Activated naive CD4-positive, alpha-beta T cell treated with anti-CD3 and anti-CD28 coated beads, Interleukin-2, amount 50 U/mL, for 72 hours (primary cell): ENCODE results near the gene SNX25. TPM values are rescaled to one million over a fixed set of nuclear protein-coding genes. Genes with fewer than 3 reads are reported as not detected.

ENCODE experiments used
- ATAC-seq, 2 donors: fragments of 150-1000 bp; cut with Tn5 transposase; 2 replicates each; pipeline ENCODE4 v1.10.0; 2021; ENCODE audit warnings: mild to moderate bottlenecking in 2 of 2, moderate library complexity in 2 of 2
- DNase-seq, 2 donors: peaks; one replicate each; pipeline ENCODE4 v3.0.0; 2021 to 2022; ENCODE audit warnings: low spot score in 2 of 2
- H3K27ac Mint-ChIP-seq, 2 donors: one replicate each; pipeline ENCODE4 v1.8.0; 2022; ENCODE audit warnings: mild to moderate bottlenecking in 2 of 2, mixed read lengths in 2 of 2
- H3K36me3 Mint-ChIP-seq, 2 donors: one replicate each; pipeline ENCODE4 v1.8.0; 2022; ENCODE audit warnings: mixed read lengths in 2 of 2
- H3K9me3 Mint-ChIP-seq, 2 donors: one replicate each; pipeline ENCODE4 v1.8.0; 2022; ENCODE audit warnings: mixed read lengths in 2 of 2
- total RNA-seq, 2 donors: library from RNA; stranded (reverse); gene quantifications; one replicate each; pipeline ENCODE4 v1.2.3, GENCODE V29; 2022

SNX25 gene
- total RNA-seq, 2 donors from 2014 or later = 9.8 to 19.9 TPM

DNA sequence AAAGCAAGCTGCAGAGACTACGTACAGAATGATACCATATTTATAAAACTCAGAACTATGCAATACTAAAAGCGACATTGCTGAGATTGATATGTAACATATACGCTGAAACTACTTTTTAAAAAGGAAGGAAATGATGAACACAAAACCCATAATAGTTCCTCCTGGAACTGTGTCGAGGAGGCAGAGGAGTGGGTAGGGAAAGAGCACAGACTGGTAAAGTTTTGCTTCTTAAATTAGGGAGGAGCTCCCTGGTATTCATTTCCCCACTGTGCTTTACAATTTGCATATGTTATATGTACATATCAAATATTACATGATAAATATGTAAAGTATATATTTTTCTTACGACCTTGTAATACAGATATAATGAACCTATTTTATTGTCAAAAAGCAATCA lies 202.5 kb downstream of the SNX25 start:
- Mint-ChIP-seq H3K36me3 (peaks cover 0 to 6% of the 10 kb centered on the region in 2 donors), H3K9me3 (no peaks in the 10 kb centered on the region), H3K27ac (no peak overlapping the region)
- ATAC-seq (no peak), DNase-seq (no peak)

DNA sequence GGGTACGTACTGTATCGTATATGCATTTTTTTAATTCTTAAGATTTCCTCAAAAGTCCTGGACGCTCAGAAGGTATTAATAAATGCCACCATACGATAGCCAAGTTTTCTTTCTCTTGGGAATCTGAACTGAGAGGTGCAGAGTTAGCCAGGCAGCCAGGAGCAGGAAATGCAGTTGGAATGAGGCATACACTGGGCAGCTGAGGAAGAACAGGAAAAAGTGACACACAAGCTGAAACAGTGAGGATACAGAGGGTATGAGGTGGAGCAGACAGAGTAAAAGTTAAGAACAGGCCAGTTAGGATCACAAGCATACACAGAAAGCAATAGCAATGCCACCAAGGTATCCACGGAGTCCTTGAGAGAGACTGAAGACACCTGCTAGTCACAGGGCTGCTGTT lies 203.0 kb downstream of the SNX25 start:
- Mint-ChIP-seq H3K9me3 (no peaks in the 10 kb centered on the region), H3K27ac (no peak overlapping the region), H3K36me3 (peaks cover 0 to 10% of the 10 kb centered on the region in 2 donors)
- DNase-seq = no peak
- no peak for ATAC-seq

Other genes with a start within 250 kb of the SNX25 start
- gene HELT, start 191.1 kb upstream of the SNX25 start, total RNA-seq = not detected
- gene SLC25A4, start 66.3 kb upstream of the SNX25 start, total RNA-seq = 1 to 10 TPM; 3.1 to 8.1 TPM
- 10 to 100 TPM; 27.6 to 42.2 TPM for gene CFAP97, start 5.6 kb upstream of the SNX25 start, total RNA-seq
- gene LRP2BP, start 186.3 kb downstream of the SNX25 start, total RNA-seq = 1 to 10 TPM in 1 of 2 donors, under 1 TPM in 1; 0.68 to 1.7 TPM
- gene ANKRD37, start 187.2 kb downstream of the SNX25 start, total RNA-seq = 10 to 100 TPM in 1 of 2 donors, 1 to 10 TPM in 1; 9.1 to 44.5 TPM
- gene UFSP2, start 216.4 kb downstream of the SNX25 start, total RNA-seq = 10 to 100 TPM; 28.7 to 40.0 TPM